Measurements from ENCODE around the gene COX5A.
"Not testable (repeated sequence)": the region's sequence is repeated elsewhere in the genome, so short reads cannot be mapped to it uniquely, and the experiment has no call there.

The COX5A gene

DNA sequence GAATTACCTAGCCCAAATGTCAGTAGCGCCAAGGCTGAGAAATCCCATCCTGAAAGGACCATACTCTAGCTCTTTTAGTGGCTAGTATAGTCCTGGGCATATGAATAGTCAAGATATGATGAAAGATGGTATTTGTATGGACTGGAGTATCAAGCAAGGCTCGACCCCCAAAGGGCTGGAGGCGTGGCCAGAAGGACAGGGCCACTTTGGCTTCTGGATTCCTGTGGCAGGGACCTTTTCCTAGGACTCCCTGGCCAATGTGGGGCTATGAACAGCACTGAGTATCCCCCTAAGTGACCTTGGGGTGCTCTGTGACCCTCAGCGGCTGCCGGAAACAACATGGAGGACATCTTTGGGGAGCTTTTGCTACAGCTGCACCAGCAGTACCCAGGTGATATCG lies 42.0 kb downstream of the COX5A start:
- no peak for DNase-seq

DNA sequence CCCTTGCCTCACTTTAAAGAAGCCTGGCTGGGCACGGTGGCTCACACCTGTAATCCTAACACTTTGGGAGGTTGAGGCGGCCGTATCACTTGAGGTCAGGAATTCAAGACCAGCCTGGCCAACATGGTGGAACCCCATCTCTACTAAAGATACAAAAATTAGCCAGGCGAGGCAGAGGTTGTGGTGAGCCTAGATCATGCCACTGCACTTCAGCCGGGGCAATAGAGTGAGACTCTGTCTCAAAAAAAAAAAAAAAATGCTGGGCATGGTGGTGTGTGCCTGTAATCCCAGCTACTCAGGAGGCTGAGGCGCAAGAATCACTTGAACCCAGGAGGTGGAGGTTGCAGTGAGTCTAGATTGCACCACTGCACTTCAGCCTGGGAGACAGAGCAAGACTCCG lies 43.5 kb downstream of the COX5A start:
- DNase-seq = not testable (repeated sequence)

DNA sequence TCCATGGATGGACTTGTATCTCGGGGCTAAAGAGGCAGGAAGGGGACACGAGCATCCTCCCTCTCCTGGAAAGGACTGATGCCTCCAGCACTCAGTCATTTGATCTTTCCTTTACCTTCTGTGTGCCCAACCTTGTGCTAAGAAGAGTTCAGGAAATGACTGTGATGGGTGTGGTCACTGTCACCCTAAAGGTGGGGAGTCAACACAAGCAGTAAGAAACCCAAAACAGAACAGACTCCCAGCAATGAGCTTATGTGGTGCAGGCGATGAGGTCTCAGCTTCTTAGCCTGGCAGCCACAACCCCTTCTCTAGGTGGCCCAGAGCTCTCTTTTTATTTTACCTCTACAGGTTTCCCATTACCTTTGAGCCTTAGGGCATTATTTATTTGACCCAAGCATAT lies 44.2 kb downstream of the COX5A start:
- DNase-seq = peak; percentile 25

DNA sequence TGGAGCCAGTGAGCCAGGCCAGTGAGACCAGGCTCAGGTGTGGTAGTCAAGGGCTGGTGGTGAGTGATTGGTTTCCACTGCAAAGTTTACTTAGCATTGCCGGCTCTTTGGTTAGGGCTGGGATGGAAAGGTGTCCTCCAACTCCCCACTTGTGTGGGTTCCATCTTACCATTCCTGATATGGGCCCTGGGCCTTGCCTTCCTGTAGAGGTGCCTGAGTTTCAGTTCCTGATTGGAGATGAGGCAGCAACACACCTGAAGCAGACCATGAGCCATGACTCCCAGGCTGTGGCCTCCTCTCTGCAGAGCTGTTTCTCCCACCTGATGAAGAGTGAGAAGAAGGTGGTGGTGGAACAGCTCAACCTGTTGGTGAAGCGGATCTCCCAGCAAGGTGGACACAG lies 44.9 kb downstream of the COX5A start:
- DNase-seq = no peak

DNA sequence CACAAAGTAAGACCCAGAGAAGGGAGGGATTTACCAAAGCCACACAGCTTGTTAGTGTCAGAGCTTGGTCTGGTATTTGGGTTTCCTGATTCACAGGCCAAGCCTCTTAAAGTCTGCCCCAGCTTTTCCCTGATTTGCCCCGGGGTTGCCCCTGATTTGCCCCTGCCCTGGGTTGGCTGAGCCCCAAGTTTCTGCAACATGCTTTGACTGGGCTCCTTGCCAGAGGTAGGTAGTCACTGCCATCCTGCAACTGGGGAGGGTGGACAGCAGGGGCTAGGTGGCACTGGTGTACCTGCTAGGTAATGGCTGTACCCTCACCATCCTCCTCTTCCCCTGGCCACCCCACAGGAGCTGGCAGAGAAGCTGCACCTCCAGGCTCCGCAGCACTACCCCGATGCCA lies 45.6 kb downstream of the COX5A start:
- DNase-seq = no peak

DNA sequence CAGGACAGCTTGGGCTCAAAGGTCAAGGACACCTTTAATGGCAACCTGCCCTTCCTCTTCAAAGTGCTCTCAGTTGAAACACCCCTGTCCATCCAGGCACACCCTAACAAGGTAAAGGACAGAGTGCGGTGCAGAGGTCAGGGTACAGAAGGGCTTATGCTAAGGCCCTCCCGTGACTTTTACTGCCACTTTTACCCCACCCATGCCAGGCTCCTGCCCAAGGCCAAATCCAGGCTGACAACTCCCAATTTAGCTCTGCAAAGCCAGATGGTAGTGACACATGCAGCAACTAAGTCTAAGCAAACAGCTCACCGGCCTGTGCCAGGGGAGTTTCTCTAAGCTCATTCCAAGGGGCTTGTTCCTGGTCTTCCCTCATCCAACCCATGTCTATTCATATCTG lies 46.4 kb downstream of the COX5A start:
- DNase-seq = no peak

DNA sequence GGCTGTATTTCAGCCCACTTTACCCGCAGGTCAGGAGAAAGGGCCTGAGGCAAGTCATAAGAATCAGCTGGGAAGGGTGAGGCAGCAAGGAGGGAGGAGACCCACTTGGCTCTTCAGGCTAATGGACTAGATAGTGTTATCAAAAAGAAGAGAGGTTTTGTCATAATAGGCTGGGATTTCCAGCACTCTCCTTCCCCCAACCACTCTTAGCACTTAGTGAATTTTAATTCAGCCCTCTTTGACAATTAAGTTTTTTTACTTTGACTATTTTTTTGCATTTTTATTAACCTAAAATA lies 47.3 kb downstream of the COX5A start:
- no peak for DNase-seq

DNA sequence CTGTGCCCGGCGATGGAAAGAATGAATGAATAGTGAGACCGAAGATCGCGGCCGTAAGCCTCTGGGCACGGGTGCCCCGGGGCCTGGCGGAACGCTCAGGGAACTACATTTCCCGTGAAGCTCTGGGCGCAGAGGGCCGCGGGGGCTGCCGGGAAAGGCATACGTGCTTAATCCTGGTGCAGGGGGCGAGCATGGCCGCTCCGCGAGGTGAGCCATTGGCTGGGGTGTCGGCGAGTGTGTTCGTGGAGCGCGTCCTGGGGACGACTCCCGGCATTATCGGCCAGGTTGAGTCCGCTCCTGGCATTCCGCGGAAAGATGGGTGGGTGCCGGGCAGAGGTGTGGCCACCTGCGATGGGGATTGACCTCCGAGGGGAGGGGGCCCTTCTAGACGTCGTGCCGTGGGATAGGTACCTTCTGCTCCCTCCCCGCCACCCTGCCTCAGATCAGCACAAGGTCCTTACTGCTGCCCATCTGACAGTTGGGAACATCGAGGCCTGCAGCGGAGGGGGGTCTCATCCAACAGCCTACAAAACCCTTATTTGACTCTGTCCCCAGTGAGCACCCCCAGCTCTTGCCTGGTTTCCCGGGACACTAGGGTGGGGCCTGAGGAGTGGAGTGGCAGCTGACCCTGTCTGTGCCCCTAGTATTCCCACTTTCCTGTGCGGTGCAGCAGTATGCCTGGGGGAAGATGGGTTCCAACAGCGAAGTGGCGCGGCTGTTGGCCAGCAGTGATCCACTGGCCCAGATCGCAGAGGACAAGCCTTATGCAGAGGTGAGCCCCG lies 47.8 kb downstream of the COX5A start, which contains the start of gene MPI:
MPI (plus strand) TSS at position 160 of the 782 bp plus-strand sequence; CDS start at position 192, 32 bp downstream.
- DNase-seq = peak; percentile 81

DNA sequence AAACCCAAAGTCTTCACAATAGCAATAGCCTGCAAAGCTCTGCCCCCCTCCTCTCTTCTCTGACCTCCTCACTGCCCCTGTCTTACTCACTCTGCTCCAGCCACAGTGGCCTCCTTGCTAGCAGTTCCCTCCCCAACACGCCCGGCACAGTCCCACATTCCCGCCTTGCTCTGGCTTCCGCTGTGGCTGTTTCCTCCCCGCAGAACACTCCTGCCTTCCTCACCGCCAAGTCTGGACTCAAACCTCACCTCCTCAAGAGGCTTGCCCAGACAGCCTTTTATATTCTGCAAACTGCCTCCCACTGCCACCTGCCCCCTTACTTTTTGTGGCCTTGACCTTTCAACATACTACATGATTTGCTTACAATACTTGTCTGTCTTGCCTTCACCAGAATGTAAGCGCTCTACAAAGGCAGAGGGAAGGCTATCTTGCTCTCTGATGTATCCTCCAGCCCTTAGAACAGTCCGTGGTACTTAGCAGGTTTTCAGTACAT lies 48.4 kb downstream of the COX5A start:
- no peak for DNase-seq

DNA sequence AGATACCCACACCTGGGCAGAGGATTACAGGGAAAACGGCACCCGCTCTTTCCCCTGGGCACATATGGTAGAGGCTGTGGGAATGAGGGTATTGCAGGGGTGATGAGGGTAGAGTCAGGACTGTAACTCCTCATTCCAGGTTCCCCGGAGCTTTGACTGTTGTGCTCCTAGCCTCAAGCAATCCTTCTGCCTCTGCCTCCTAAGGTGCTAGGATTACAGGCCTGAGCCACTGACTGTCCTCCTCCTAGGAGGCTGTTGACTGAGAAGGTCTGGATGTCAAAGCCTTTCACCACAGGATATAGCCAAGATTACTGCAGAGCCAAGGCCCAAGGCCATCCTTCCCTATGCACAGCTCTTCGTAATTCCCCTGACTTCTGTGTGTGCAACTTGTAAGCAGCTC lies 49.2 kb downstream of the COX5A start:
- DNase-seq = no peak

DNA sequence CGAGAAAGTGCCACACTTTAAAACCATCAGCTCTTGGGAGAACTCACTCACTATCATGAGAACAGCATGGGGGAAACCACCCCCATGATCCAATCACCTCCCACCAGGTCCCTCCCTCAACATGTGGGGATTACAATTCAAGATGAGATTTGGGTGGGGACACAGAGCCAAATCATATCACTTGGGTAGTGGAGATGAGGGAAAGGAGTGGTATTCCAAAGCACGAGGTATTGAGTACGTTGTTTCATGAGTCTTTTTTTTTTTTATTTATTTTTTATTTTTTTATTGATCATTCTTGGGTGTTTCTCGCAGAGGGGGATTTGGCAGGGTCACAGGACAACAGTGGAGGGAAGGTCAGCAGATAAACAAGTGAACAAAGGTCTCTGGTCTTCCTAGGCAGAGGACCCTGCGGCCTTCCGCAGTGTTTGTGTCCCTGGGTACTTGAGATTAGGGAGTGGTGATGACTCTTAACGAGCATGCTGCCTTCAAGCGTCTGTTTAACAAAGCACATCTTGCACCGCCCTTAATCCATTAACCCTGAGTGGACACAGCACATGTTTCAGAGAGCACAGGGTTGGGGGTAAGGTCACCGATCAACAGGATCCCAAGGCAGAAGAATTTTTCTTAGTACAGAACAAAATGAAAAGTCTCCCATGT lies 50.2 kb downstream of the COX5A start:
- DNase-seq = not testable (repeated sequence)

DNA sequence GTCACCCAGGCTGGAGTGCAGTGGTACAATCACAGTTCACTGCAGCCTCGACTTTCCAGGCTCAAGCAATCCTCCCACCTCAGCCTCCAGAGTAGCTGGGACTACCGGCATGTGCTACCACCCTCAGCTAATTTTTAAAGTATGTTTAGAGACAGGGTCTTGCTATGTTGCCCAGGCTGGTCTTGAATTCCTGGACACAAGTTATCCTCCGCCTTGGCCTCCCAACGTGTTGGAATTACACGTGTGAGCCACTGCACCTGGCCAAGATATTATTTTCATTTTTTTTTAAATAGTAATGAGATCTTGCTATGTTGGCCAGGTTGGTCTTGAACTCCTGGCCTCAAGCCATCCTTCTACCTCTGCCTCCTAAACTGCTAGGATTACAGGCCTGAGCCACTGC lies 52.4 kb downstream of the COX5A start:
- no peak for DNase-seq

DNA sequence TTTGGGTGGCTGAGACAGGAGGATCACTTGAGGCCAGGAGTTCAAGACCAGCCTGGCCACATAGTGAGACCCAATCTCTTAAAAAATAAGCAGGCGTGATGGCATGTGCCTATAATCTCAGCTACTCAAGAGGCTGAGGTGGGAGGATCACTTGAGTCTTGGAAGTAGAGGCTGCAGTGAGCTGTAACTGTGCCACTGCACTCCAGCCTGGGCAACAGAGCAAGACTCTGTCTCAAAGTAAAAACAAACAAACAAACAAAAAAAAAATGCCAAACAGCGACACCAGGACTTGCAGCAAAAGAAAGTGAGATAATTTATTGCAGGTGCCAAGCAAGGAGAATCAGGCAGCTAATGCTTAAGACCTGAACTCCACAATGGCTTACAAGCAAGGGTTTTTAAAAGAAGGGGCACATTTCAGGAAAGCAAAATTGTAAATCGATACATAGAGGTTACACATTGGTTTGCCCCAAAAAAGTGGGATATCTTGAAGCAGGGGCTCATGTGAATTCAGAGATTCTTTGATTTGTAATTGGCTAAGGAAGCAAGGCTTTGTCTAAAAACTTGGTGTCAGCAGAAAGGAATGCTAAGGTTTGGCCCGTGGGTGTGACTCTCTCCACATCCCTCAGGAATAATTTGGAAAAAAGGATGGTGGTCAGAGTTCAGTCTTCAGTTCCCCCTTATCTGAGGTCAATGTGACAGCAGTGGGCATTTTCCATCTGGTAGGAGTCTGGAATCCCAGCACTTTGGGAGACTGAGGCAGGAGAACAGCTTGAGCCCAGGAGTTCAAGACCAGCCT lies 53.2 kb downstream of the COX5A start:
- no peak for DNase-seq

DNA sequence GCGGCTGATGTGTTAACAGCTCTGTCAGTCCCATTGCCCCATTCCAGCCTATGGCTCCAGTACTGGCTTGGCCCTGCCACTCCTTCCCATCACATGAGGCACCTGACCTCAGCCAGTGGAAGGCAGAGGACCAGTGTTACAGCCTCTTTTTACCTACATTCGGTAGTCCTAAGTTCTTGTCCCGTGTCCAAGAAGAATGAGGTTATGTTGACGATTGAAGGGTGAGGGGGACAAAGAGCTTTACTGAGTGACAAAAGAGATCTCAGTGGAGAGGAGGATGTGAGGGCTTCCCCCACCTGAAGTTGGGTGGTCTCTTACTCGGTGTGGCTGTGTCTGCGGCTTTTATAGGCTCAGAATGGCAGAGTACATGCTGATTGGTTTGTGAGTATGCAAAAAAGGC lies 55.3 kb downstream of the COX5A start:
- no peak for DNase-seq

DNA sequence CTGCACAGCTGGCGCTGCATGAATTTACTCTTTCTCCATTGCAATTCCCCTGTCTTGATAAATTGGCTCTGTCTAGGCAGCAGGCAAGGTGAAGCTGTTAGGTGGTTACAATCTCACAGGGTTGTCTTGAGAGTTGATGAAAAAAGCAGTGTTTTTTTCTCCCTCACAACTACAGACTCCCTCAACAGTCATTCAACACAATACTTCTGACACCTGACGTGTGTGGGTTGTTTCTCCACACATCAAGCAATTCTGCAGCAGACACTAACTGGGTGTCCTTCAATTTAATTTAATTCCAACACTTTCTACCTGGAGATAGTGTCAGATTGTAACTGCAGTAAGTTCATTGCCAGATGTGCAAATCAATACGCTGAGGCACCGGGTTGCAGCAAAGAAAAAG lies 59.6 kb downstream of the COX5A start:
- no peak for DNase-seq

DNA sequence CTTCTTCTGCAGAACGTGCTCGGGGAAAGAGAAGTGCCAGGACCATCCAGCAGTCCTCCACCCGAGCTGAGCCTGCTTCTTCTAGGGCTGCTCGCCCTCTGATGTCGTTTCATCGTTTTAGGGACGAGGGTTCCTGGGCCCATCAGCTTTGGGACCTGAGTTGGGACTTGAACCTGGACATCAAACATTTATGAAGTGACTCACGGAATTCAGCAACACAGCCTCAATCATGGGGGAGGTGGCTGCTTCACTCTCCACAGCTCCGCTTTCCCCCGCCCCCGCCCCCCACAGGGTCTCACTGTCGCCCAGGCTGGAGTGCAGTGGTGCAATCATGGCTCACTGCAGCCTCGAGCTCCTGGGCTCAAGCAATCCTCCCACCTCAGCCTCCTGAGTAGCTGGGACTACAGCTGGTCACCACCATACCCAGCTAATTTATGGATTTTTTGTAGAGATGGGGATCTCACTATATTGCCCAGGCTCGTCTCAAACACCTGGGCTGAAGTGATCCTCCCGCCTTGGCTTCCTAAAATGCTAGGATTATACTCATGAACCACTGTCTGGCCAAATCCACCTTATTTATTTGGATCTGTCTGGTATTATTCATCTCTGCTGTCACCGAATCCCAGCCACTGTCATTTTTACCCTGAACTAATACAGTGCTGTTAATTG lies 64.0 kb downstream of the COX5A start:
- no peak for DNase-seq

DNA sequence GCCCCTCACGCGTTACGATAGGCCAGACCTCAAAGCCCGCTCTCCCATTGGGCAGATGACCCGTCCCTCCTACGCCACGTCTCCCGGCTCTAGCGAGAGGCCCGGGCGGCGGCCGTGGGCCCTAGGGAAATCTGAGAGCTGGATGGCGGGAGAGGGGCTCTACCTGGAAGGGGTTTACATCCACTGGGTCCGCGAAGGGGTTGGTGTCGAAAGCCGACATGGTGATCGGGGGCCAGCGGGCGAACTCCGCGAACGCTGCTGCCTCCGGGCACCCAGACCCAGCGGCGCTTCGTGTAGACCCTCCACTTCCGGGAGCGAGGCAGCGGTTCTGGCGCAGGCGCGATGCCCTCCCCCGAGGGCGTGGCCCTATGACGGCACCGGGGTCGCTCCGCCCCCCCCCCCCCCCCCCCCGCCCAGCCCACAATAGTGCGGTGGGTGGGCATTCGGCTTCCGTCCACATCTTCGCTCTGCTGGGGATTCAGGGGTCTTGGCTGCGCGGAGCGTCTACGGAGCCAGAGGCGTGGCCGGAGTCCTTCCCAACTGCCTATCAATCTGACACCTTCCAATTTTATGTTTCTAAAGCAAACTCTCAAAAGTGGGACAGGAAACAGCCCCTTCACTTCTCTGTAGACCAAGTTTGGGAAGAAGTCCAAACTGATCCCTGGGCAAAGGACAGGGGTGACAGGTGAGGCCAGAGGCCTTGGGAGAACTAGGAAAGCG lies 64.7 kb downstream of the COX5A start, which contains the start of gene SCAMP2:
SCAMP2 (minus strand) TSS at position 330 of the 720 bp plus-strand sequence; CDS start at position 220, 110 bp downstream.
- DNase-seq = peak; percentile 86

DNA sequence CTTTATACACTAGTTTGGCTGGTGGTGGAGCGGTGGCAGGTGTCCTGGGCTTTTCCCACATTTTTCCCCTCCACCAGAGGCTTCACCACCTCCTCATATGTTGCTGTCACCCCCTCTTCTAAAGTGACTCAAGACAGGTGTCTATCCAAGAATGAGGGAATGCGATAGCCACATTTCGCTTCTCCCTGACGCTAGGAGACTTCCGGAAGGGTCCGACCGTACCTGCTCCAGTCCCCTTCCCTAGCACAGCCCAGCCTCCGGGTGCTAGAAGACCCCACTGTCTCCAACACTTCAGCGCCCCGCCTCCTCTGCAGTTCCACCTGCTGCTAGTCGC lies 65.2 kb downstream of the COX5A start:
- DNase-seq = no peak

DNA sequence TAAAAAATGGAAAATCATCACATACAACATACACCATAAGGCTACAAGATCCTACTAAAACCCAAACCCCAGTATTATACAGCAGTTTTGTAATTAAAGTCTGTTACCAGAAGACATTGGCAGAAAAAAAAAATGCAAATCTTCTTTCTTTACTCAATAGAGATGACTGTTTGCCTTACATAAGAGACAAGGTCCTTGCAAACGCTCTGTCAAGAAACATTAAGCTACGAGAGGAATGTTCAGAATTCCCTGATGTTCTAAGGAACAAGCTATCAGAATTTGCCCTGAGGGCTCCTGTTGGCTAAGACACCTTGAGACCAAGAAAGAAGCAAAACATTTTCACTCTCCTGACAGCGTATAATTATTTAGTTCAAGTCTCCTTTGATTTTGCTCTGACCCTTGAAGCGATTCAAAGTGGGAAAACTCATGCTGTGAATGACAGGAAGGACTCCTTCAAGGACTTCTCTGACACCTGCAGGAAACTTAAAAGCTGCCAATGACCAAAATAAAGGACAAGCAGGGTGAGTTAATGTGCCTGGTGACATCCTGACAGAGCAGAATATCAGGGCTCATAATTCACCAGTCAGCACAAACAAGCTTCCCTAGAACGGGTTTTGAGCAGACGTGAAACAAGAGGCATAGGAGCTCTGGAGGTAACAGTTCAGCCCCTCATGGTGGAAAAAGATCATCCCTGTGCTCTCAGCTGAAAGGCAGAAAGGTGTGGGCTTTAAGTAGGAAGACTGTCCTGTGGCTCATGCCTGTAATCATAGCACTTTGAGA lies 67.2 kb downstream of the COX5A start:
- no peak for DNase-seq

Data from activated CD4-positive, alpha-beta T cell treated with anti-CD3 and anti-CD28 coated beads, Interleukin-2, amount 50 U/mL, for 1 hour (primary cell).